NCI-H1092 treated with DMSO at 0.1 percent for 48 hours (cell line): ENCODE measurements around the gene RASSF10.

ENCODE experiments used
- DNase-seq: peaks from one replicate; lab custom pipeline; 2025; lab: John Stamatoyannopoulos, UW

Gene RASSF10

DNA sequence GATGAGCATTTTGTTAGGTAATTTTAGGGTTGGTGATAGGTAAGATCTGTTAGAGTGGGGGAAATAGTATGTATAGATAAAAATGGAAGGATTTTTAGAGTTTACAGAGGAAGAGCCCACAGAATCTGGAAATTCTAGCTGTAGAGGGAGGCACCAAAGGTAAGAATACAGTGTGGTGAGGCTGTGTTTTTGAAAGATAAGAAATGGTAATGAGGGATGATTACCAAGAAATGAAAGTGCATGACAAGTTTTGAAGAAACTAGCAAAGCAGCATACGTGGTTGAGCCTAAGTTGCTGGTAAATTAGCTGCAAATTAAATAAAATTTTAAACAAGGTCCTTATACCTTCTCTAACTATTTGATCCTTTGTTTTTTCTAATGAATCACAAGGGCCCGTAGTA lies 14.6 kb upstream of the RASSF10 start:
- no peak for DNase-seq

DNA sequence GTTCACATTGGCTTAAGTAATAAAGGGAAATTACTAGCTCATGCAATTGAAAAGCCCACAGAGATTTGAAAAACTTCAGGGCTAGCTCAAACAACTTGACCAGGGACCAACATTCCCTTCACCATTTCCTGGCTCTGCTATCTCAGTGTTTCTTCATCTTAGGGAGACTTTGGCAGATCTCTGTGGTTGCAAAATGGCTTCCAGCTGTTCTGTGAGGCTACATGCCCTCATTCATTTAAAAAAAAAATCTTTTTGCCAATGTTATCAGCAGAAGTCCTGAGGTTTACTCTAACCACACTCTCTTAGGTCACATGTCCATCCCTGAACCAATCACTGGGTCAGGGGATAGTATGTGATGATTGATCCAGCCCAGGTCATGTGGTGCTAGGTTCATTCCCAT lies 13.9 kb upstream of the RASSF10 start:
- no peak for DNase-seq

DNA sequence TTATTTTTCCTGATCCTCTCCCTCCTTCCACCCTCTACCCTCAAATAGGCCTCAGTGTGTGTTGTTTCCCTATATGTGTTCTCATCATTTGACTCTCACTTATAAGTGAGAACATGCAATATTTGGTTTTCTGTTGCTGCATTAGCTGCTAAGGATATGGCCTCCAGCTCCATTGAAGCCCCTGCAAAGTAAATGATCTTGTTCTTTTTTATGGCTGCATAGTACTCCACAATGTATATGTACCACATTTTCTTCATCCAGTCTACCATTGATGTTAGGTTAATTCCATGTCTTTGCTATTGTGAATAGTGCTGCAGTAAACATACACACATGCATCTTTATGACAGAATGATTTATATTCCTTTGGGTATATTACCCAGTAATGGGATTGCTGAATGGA lies 13.3 kb upstream of the RASSF10 start:
- no peak for DNase-seq

DNA sequence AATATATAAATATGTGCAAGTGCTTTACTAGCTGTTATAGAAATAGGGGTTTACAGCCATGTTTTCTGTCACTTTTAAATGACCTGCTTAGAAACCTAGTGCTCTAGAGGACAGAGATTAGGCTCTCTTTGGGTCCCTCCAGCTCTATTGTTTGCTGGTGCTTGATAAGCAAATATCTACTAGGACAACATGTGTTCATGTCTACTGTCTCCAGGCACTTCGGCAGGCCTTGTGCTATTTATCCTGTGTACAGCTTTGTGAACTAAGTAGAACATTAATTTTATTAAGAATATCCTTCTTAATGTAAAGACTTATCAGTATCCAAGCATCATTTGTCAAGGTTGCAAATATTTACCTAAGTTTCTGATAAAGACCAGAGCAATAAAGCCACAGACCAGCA lies 11.9 kb upstream of the RASSF10 start:
- DNase-seq: no peak

DNA sequence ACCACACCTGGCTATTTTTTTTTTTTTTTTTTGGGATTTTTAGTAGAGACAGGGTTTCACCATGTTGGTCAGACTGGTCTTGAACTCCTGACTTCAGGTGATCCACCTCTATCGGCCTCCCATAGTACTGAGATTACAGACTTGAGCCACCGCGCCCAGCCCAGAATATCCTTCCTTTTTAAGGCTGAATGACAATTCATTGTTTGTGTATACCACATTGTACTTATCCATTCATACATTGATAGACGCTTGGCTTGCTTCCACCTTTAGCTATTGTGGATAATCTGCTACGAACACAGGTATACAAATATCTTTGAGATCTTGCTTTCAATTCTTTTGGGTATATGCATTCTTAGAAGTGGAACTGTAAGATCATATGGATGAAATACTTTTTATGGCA lies 10.8 kb upstream of the RASSF10 start:
- DNase-seq: no peak

DNA sequence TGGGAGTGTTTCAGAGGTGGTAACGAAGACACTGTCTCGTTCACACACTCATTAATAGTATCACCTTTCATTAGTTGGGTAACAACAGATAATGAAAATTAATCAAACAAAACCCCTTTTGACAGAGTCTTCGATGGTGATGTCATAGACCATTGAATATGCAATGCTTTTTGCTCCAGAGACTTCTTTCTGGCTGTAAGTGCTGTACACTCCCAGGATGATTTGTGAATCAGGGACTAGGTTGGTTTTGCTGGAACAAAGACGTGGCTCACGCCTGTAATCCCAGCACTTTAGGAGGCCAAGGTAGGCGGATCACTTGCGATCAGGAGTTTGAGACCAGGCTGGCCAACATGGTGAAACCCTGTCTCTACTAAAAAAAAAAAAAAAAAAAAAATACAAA lies 9.5 kb upstream of the RASSF10 start:
- DNase-seq: no peak

DNA sequence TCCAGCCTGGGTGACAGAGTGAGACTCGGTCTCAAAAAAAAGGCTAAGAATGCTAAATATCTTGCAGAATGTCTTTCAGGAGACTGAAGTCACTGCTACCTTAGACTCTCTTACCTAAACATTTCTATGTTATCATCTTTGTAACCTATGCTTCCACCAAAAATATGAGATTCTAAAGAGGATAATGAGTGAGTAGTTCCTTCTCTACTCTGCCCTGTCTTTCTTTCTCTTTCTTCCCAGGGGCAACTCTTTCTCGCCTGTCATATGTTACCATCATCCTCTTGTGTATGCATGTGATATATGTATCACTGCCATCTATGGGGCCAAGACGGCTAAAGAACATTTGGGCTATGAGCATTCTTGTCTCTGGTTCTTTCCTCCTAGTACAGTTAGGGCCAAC lies 9.0 kb upstream of the RASSF10 start:
- no peak for DNase-seq

DNA sequence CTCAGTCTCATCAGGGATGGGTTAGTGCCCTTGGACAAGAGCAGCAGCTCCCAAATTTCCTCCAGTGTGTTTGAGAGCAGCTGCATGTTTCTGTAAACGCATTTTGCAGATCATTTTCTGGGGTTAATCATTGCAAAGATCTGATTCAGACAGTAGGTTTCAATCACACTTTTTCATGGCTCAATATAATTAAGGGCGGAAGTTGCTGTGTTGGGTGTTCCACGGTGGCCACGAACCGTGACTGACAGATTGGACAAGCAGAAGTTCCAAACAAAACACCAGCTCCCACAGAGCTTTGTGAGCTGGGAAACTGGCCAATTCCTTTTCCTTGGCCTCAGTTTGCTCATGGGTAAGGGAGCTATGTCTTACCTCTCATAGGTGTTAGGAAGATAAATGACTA lies 8.4 kb upstream of the RASSF10 start:
- DNase-seq: no peak

DNA sequence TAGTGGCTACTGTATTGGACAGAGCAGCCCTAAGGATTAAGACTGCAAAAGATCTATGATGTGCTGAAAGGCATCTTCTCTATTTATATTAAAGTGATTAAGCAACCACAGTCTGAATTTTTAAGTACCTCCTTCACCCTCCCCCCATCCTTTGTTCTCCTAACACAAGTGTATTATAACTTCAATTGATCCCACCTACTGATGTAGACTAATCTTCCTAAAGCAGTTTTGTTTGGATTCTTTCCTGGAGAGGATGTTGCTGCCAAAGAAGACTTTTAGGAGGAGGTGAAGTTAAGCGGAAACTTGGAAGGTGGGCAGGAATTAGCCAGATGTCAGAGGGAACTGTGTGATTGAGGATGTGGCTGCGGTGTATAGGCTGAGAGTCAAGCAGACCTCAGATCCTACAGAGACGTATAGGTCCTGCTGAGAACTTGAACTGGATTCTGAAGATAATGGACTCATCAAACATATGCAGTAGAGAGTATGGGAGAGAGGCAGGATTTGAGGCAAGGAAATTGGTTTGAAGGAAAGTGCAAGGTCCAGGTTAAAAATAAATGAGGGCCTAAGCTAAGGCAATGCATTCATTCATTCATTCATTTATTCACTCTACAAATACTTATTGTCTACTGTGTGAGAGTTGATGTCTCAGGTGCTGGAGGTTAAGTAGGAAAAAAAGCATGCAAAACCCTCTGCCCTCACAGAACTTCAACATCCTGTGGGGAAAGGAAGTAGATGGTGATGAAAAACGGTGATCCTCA lies 5.2 kb upstream of the RASSF10 start:
- DNase-seq: no peak

DNA sequence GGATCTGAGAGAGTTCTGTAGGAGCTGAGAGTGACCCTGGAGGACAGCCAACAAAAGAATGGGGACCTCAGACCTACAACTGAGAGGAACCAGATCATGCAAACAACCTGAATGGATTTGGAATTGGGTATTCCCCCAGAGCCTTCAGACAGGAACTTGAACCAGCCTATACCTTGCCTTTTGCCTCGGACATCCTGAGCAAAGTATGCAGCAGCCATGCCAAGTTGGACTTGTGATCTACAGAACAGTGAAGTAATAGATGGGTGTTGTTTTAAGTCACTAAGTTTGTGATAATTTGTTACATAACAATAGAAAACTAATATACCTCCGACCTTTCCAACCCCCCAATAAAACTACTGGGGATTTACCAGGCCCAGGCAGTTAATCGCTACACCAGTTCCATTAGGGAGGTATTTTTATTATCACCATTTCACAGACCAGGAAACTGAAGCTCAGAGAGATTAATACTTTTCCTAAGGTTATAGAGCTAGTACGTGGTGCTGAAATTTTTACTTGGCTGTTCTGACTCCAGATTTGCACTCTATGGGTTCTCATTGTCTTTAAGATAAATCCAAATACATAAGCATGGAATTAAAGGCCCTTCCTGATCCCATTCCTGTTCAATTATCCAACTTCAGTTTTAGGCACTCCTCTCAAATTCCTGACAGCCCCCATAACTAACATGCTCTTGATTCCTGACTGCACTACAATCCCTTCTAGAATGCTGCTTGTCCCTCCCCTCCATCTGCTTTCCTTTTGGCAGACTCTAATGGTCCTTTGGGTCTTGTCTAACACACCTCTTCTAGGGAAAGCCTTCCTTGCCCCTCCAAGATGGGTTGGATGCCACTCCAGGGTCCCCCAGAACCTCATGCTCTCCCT lies 1.7 kb upstream of the RASSF10 start:
- no peak for DNase-seq

DNA sequence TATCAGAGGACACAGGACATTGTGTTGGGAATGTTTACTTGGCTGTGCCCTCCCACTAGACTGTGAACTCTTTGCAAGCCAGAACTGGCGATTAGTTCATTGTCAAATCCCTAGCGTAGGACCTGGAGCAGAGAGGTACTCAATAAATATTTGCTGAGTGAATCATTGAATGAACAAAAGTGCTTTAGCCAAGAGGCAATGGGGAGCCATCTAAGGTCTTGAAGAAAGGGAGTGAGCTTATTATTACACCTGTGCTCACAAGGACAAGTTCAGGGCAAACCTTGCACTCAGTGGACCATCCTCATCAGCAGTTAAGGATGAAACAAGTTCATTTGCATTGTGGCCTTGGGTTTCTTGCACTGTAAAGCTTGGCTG lies 1.1 kb upstream of the RASSF10 start:
- DNase-seq: no peak

DNA sequence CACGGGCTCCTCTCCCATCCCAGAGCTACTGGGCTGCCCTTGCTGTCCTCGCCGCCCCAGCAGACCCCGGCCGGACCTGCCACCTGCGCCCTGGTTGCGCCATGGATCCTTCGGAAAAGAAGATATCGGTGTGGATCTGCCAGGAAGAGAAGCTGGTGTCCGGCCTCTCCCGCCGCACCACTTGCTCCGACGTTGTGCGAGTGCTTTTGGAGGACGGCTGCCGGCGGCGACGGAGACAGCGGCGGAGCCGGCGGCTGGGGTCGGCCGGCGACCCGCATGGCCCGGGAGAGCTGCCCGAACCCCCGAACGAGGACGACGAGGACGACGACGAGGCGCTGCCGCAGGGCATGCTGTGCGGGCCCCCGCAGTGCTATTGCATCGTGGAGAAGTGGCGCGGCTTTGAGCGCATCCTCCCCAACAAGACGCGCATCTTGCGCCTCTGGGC lies 382 bp downstream of the RASSF10 start:
- DNase-seq: peak; percentile 75

DNA sequence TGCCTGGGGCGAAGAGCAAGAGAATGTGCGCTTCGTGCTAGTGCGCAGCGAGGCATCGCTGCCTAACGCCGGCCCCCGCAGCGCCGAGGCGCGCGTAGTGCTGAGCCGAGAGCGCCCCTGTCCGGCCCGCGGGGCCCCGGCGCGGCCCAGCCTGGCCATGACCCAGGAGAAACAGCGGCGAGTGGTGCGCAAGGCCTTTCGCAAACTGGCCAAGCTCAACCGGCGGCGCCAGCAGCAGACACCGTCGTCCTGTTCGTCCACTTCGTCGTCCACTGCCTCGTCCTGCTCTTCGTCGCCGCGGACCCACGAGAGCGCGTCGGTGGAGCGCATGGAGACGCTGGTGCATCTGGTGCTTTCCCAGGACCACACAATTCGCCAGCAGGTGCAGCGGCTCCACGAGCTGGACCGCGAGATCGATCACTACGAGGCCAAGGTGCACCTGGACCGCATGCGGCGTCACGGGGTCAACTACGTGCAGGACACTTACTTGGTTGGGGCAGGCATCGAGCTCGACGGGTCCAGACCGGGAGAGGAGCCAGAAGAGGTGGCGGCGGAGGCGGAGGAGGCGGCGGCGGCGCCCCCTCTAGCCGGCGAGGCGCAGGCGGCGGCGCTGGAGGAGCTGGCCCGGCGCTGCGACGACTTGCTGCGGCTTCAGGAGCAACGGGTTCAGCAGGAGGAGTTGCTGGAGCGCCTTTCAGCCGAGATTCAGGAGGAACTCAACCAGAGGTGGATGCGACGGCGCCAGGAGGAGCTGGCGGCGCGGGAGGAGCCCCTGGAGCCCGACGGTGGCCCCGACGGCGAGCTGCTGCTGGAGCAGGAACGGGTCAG lies 1.0 kb downstream of the RASSF10 start:
- peak; percentile 71 for DNase-seq

DNA sequence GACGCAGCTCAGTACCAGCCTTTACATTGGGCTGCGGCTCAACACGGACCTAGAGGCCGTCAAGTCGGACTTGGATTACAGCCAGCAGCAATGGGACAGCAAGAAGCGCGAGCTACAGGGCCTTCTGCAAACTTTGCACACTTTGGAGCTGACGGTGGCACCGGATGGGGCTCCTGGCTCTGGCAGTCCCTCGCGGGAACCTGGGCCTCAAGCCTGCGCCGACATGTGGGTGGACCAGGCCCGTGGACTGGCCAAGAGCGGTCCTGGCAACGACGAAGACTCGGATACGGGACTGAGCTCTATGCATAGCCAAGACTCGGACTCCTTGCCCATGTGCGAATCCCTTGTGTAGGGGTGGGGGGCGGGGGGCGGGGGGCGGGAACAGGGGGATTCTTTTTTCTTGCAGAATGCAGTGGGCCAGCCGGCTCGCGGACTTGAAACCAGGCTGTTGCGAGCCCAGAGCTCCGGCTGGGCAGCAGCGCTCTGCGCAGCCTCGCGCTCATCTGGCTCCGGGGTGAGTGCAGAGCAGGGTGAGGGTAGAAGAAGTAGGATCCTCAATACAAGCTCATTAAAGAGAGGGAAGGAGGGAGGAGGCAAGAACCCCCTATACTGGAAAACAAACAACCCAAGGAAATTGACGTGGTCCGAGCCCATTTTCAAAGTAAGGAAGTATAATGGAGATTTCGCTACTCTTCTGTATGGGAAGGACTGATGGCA lies 1.8 kb downstream of the RASSF10 start:
- DNase-seq: no peak

DNA sequence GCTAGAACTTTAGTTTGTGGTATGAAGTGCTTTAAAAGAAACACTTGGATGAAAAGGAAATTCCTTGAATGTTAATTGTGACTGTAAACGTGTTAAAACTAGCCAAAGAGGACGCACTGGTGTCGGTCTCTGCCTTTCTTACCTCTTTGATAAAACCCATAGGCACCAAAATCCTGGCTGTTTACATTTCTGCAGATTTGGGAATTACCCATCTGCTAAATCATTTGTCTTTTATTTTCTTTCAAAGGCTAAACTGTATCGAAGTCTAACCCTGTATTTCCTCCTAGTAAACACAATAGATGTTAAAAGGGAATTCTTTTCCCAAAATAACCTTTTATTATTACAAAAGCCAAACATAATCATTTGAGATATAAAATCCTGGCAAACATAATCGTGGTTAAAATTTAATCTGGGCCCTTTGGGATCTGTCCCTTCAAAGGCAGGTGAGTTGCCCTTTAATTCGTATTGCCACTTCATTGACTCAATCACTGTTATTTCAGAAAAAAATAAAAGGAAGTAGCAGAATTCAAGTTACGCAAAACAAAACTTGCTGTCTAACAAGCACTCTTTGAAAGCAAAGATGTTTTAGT lies 2.4 kb downstream of the RASSF10 start:
- no peak for DNase-seq

DNA sequence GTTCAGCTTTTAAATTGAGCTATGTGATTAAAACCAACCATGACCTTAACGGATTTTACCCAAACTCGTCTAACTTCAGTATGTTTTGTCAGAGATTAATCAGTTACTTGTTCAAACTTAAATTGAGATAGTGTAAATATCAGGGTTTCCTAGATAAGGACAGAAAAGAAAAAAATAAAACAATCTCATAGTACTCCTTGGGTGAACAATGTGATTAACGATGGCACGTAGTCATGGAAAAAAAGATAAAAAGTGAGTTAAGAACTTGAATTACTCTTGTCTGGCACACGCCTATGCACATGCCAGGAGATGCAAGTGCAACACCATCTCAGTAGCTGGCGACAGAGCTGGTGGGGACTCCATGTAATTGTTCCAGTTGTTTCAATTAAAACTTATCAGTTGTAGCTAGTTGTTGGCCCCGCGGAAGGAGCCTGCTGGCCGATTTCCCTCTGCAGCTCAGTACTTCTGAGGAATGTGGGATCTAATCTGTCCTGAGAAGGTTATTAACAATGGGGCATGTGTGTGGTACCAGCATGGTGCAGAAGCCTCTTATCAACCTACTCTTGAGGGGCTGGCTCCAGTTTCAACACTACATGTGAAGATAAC lies 3.0 kb downstream of the RASSF10 start:
- DNase-seq: no peak

DNA sequence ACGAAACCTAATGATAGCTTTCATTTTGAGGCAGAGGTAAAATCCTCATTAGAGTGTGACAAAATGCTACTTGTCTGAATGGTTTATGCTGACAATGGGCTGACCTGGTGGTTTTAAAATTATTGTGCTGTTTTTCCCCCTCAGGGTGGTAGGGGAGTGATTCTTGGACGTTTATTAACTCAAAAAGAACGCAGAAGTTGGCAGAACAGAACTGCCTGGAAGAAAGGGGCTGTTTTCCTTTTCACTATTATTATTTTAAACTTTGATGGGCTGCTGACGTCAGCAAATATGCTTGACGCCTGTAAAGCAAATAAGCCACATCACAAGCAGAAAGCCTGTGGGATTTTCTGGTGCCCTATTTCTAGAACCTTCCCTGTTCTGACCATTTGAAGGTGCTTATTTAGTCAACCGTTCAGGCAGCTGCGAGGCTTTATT lies 4.0 kb downstream of the RASSF10 start:
- DNase-seq: no peak

DNA sequence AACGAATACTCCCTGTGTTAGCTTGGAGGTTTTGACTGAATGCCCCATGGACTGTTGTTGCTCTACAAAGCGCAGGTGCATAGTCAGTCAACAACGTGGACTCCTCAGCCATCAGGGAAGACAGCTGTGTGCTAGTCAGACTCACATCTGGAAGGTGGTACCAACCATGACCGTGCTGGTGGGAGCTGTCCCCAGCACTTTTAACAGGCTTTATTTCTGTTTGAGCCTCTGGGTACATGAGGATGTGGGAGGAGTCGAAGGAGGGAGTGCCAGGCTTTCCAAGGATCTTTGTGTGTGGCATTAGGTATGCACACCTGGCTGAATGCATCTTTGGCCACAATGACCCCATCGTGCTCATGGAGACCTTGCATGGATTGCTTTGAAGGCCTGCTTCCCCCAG lies 6.6 kb downstream of the RASSF10 start:
- no peak for DNase-seq

DNA sequence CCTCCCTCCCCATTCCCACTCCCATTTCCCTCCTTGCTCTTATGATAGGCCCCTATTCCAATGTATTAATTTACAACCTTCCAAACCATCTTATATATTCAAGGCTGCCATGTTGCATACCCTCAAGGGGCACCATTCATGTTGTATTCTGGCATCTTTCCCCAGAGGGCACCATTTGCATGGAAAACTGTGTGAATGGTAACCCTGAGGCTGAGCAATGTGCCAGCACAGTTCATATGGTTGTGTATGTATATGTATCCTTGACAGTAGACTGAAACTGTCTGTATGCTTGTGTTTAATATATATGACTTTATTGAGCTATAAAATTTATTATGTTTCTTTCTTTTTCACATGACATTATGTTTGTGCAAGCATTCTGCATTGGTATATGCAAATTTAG lies 7.3 kb downstream of the RASSF10 start:
- peak; percentile 59 for DNase-seq

DNA sequence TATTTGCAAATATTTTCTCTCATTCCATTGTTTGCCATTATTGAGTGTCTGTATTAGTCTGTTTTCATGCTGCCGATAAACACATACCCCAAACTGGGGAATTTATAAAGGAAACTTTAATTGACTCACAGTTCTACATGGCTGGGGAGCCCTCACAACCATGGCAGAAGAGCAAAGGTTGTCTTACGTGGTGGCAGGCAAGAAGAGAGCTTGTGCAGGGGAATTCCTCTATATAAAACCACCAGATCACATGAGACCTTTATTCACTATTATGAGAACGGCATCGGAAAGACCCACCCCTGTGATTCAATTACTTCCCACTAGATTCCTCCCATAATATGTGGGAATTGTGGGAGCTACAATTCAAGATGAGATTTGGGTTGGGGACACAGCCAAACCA lies 10.2 kb downstream of the RASSF10 start:
- DNase-seq: no peak

DNA sequence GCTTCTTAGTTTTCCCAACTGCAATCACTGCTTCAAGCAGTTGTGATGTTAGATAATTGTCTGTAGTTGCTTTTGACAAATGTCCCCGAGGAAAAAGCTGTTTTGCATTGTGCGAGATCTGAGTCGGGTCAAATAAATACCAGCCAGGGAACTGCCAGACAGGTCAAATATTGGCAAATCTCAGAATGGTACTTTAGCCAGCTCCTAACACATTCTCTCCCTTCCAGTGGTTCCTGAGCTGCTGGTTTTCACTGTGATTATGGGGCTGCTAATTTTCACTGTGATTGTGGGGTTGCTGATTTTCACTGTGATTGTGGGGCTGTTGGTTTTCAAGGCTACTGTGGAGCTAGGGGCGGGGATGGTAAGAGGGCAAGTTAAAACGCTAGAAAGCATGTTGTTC lies 14.3 kb downstream of the RASSF10 start:
- DNase-seq: no peak
